ENCODE results near the gene SLC37A1.

SLC37A1 gene

GRCh38 chr21:42490720-42491119, 22.9 kb upstream of the SLC37A1 start:
- DNase-seq (ENCODE audit: insufficient read length, low spot score) (no peak), FAIRE-seq (no peak)
- TF ChIP-seq CTCF (IDR thresholded peaks at IDR 0.05; ENCODE audit: insufficient read depth, missing control alignments) = no peak

GRCh38 chr21:42491328-42491727, 22.3 kb upstream of the SLC37A1 start:
- no peak for TF ChIP-seq CTCF (IDR thresholded peaks at IDR 0.05; ENCODE audit: insufficient read depth, missing control alignments)
- no peak for FAIRE-seq
- DNase-seq (ENCODE audit: insufficient read length, low spot score) = no peak

- DNase-seq (ENCODE audit: insufficient read length, low spot score) = no peak
- no peak for FAIRE-seq
- no peak for TF ChIP-seq CTCF (IDR thresholded peaks at IDR 0.05; ENCODE audit: insufficient read depth, missing control alignments)
Measured at GRCh38 chr21:42492201-42492600, 21.5 kb upstream of the SLC37A1 start.

- TF ChIP-seq CTCF (IDR thresholded peaks at IDR 0.05; ENCODE audit: insufficient read depth, missing control alignments) = no peak
- no peak for FAIRE-seq
- no peak for DNase-seq (ENCODE audit: insufficient read length, low spot score)
Measured at GRCh38 chr21:42493109-42494060, 20.3 kb upstream of the SLC37A1 start.

GRCh38 chr21:42495027-42495426, 18.6 kb upstream of the SLC37A1 start:
- no peak for TF ChIP-seq CTCF (IDR thresholded peaks at IDR 0.05; ENCODE audit: insufficient read depth, missing control alignments)
- FAIRE-seq = no peak
- DNase-seq (ENCODE audit: insufficient read length, low spot score) = no peak

- no peak for TF ChIP-seq CTCF (IDR thresholded peaks at IDR 0.05; ENCODE audit: insufficient read depth, missing control alignments)
- FAIRE-seq (no peak), DNase-seq (ENCODE audit: insufficient read length, low spot score) (no peak)
Measured at GRCh38 chr21:42495765-42496119, 17.9 kb upstream of the SLC37A1 start.

Data from D721Med (cell line).